NCI-H1436 (cell line): ENCODE measurements around the gene AS3MT.
"Not testable (repeated sequence)": the region's sequence is repeated elsewhere in the genome, so short reads cannot be mapped to it uniquely, and the experiment has no call there.

ENCODE experiments used
- DNase-seq: peaks from one replicate; lab custom pipeline; 2025; lab: John Stamatoyannopoulos, UW

The AS3MT gene, protein sequence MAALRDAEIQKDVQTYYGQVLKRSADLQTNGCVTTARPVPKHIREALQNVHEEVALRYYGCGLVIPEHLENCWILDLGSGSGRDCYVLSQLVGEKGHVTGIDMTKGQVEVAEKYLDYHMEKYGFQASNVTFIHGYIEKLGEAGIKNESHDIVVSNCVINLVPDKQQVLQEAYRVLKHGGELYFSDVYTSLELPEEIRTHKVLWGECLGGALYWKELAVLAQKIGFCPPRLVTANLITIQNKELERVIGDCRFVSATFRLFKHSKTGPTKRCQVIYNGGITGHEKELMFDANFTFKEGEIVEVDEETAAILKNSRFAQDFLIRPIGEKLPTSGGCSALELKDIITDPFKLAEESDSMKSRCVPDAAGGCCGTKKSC

GRCh38 chr10:102869258-102870198 is at the start of gene AS3MT:
Gene AS3MT, plus strand, starts transcription at chr10:102869470. Its CDS starts 123 bp downstream, at chr10:102869593.
- DNase-seq = peak; percentile 23

- not testable (repeated sequence) for DNase-seq
These were observed 49.3 kb upstream of the AS3MT start for GRCh38 chr10:102820008-102820407.

DNA sequence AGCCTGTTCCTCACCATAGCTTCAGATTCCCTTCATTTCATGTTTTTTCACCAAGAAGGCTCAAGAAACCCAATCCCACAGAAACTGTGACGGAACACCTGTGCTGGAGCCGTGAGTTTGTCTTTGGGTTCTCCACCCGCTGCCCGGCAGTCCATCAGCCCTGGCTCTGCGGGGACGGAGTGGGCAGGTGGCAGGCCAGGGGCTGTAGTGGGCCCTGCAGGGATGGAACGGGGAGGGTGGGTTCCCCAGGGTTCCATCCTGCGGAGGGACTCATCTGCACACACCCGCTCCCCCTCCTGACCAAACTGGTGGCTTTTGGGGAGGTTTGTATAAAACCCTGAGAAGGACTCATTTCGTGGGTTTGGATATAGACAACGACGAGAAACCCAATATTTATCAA is 47.0 kb upstream of the AS3MT start:
- no peak for DNase-seq

DNA sequence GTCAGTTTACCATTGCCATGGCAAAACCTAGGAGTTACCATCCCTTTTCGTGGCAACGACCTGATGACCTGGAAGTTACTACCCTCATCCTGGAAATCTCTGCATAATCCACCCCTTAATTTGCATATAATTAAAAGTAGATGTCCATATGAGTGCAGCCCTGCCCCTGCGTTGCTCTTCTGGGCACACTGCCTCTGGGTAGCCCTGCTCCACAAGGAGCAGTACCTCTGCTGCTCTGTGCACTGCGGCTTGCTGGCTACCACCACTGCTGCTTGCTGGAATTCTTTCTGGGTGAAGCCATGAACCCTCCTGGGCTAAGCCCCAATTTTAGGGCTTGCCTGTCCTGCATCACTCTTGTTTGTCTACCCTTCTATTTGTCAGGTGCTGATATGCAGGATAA is 44.6 kb upstream of the AS3MT start:
- DNase-seq = no peak

DNA sequence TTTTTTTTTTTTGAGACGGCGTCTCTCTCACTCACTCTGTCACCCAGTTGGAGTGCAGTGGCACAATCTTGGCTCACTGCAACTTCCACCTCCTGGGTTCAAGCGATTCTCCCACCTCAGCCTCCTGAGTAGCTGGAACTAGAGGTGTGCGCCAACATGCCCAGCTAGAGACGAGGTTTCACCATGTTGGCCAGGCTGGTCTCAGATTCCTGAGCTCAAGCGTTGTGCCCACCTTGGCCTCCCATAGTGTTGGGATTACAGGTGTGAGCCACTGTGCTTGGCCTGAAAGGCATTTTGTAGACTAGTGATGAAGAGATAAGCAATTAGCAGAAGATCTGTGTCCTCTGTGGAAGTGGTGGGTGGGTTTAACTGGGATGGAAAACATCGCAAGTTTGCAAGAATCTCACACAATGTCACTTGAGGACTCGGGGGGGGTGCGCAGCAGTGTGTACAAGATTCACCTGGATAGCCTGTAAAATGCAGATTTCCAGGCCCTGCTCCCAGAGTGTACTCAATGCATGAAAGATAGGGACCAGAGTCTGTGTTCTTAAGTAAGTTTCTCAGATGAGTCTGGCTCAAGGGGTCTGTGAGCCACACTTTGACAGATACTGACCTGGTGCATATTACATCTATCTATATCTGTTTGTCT is 43.0 kb upstream of the AS3MT start:
- no peak for DNase-seq

DNA sequence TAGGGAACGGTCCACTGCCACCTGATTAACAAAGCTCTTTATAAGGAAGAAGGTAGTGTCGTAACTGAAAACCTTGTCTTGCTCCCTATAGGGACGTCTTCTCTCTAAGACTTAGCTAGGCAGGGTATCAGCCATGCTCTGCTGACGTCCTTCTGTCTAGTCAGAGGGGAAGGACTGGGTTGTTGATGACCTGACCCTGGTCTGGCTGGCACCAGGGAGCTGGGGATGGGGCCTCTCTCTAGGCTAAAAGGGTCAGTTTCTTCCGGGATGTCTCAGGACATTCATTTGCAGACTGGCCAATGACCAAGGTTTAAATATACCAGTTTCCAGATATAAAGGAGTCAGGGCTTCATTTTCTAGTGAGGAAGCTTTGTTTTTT is 41.7 kb upstream of the AS3MT start:
- no peak for DNase-seq

GRCh38 chr10:102831322-102832071 is 37.8 kb upstream of the AS3MT start:
- DNase-seq = no peak

DNA sequence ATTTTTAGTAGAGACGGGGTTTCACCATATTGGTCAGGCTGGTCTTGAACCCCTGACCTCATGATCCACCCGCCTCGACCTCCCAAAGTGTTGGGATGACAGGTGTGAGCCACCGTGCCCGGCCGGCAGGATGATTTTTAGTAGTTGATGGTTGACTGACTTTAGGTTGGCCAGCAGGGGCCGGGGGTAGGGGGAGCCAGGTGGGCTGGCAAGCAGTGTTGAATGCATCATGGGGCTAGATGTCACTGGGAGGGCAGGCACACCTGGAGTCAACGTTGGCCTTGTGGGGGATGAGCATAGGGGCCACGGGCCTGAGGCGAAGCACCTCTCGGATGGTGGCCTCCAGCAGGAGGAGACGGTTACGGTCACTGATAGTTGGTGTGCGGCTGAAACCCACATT is 37.0 kb upstream of the AS3MT start:
- no peak for DNase-seq

- no peak for DNase-seq
These were observed 36.3 kb upstream of the AS3MT start for GRCh38 chr10:102832987-102833386.

- DNase-seq = no peak
These were observed 35.1 kb upstream of the AS3MT start for GRCh38 chr10:102834143-102834542.

DNA sequence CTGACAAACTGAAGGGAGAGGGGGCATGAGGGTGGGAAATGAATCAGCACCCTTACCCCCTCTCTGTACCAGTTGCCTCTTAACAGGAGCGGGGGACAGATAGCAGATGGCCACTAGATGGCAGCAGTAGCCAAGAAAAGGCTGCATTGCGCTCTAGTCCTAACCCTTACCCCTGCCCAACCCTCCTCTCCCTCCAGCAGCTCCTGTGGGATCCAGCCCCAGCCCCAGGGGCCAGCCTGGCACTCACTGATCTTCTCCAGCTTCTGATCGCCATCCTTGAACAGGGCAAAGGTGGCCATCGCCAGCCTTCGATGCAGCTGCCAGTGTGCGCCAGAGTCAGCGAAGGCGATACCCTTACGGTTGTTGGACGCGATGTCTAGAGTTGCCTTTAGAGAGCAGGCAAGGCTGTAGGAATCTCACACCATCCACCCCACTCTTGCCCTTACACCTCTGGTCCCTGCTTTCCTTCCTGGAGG is 34.2 kb upstream of the AS3MT start:
- peak; percentile 69 for DNase-seq

DNA sequence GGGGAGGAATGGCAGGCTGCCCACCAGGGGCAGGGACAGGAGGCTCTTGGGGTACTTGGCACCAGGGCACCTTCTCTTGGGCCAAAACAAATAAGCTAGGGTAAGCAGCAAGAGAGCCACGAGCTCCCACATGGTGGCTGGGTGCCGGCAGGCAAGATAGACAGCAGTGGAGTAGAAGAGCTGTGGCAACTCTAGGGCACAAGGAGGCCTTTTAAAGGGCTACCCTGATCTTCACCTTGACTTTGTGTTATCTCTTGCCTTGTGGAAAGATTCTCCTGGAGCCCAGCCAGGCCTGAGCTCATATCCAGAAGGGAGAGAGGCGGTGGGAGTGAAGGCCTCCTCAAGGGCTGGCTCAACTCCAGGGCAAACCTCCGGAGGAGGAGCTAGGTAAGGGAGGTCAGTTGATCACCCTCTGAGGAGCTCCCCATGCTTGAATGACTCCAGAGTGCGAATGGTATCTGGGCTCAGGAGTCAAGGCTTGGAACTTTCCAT is 32.0 kb upstream of the AS3MT start, which contains the start of gene CYP17A1:
CYP17A1 (minus strand) TSS at position 184 of the 492 bp plus-strand sequence; CDS start at position 132, 52 bp downstream.
- DNase-seq = no peak

- not testable (repeated sequence) for DNase-seq
These were observed 30.9 kb upstream of the AS3MT start for GRCh38 chr10:102838276-102838927.

- DNase-seq = no peak
These were observed 27.4 kb upstream of the AS3MT start for GRCh38 chr10:102841827-102842345.

- DNase-seq = not testable (repeated sequence)
These were observed 26.1 kb upstream of the AS3MT start for GRCh38 chr10:102843139-102843538.

GRCh38 chr10:102844190-102844776 is 25.0 kb upstream of the AS3MT start:
- DNase-seq = not testable (repeated sequence)

DNA sequence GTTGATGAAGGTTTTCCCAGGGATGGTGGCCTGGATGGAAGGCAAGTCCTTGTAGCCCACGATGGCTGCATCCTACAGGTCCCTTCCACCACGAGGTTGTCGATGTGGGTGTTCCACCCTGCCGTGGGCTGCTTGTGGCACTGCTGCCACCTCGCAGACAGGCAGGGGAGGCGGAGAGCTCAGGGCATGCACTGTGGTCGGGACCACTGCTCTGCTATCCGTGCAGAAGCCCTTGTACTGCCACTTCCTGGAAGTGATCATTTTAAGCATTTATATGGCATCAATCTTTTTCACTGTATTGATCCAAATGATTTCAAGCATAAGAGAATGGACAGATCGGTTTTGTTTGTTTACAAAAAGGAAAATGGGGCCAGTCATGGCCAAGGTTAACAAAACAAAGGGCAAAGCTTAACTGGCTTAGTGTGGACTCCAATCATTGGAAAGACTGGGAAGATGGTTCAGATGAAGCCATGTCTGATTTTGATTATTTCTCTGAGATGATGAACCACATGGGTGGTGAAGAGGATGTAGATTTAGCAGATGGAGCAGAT is 23.8 kb upstream of the AS3MT start:
- no peak for DNase-seq

GRCh38 chr10:102850025-102850518 is 19.2 kb upstream of the AS3MT start:
- DNase-seq = no peak

GRCh38 chr10:102853237-102853636 is 16.0 kb upstream of the AS3MT start:
- not testable (repeated sequence) for DNase-seq
